HAP-1 (cell line): ENCODE results near the gene BARHL2.
A peak's percentile ranks its signal among the peaks of the same experiment; 100 is the strongest.

Experiments
- DNase-seq, 2 experiments: peaks; one replicate each; pipeline ENCODE4 v3.0.0-alpha.2; 2016 to 2020; ENCODE audit warnings: low spot score in 2 of 2
- H3K27me3 ChIP-seq: fragments of 250-450 bp; sonication (Bioruptor Pico); 2 replicates; pipeline ENCODE4 v1.5.1; 2020; ENCODE audit warnings: low read depth, mild to moderate bottlenecking, moderate library complexity
- H3K36me3 ChIP-seq: fragments of 250-450 bp; sonication (Bioruptor Pico); replicated peaks from 2 replicates; pipeline ENCODE4 v1.5.1; 2020; ENCODE audit warnings: mild to moderate bottlenecking
- H3K4me1 ChIP-seq: fragments of 250-450 bp; sonication (Bioruptor Pico); 2 replicates; pipeline ENCODE4 v1.5.1; 2020; ENCODE audit warnings: mild to moderate bottlenecking
- H3K4me3 ChIP-seq: fragments of 250-450 bp; sonication (Bioruptor Pico); 2 replicates; pipeline ENCODE4 v1.5.1; 2020; ENCODE audit warnings: mild to moderate bottlenecking, moderate library complexity
- H3K9me3 ChIP-seq: fragments of 250-450 bp; sonication (Bioruptor Pico); 2 replicates; pipeline ENCODE4 v1.5.1; 2020; ENCODE audit warnings: mild to moderate bottlenecking, moderate library complexity
- in situ Hi-C: fragments of 300-500 bp; cut with MboI; formaldehyde crosslinking; loops from 3 replicates; pipeline ENCODE4 v1.14.3; 2020; ENCODE audit warnings: low sequenced_read_pairs, inconsistent platforms, mixed read lengths

Gene BARHL2

GRCh38 chr1:90728502-90729287, 11.6 kb upstream of the BARHL2 start:
- no peaks in the 10 kb centered on the region for H3K36me3 ChIP-seq
- H3K4me1 ChIP-seq, result peaks cover 15% of the 10 kb centered on the region
- H3K4me3 ChIP-seq, result no peak overlapping the region
- H3K9me3 ChIP-seq, result no peaks in the 10 kb centered on the region
- no peak for DNase-seq
- in situ Hi-C loops, result no loop called here
- peaks cover 18% of the 10 kb centered on the region for H3K27me3 ChIP-seq

- in situ Hi-C loops, result no loop called here
- Histone ChIP-seq H3K4me1 (peaks cover 15% of the 10 kb centered on the region), H3K9me3 (no peaks in the 10 kb centered on the region), H3K36me3 (no peaks in the 10 kb centered on the region), H3K27me3 (peaks cover 12% of the 10 kb centered on the region), H3K4me3 (no peak overlapping the region)
- DNase-seq, result no peak
Measured at GRCh38 chr1:90727917-90728501, 10.9 kb upstream of the BARHL2 start.

GRCh38 chr1:90726986-90727480, 9.9 kb upstream of the BARHL2 start:
- Histone ChIP-seq H3K27me3 (peaks cover 9% of the 10 kb centered on the region), H3K36me3 (no peaks in the 10 kb centered on the region), H3K4me3 (no peak overlapping the region), H3K9me3 (no peaks in the 10 kb centered on the region), H3K4me1 (peaks cover 15% of the 10 kb centered on the region)
- DNase-seq, result no peak
- in situ Hi-C loops, result no loop called here

GRCh38 chr1:90726425-90726985, 9.4 kb upstream of the BARHL2 start:
- Histone ChIP-seq H3K9me3 (no peaks in the 10 kb centered on the region), H3K36me3 (no peaks in the 10 kb centered on the region), H3K4me3 (no peak overlapping the region), H3K4me1 (peaks cover 15% of the 10 kb centered on the region), H3K27me3 (peaks cover 7% of the 10 kb centered on the region)
- in situ Hi-C loops, result no loop called here
- DNase-seq, result no peak

GRCh38 chr1:90725657-90726424, 8.7 kb upstream of the BARHL2 start:
- in situ Hi-C loops, result no loop called here
- H3K27me3 ChIP-seq, result peaks cover under 1% of the 10 kb centered on the region; the same call in 1 of the 2 replicates
- no peaks in the 10 kb centered on the region for H3K36me3 ChIP-seq
- H3K9me3 ChIP-seq, result no peaks in the 10 kb centered on the region
- peaks cover 15% of the 10 kb centered on the region for H3K4me1 ChIP-seq
- DNase-seq, result no peak
- H3K4me3 ChIP-seq, result no peak overlapping the region

- H3K4me3 ChIP-seq, result no peak overlapping the region
- H3K27me3 ChIP-seq, result no peaks in the 10 kb centered on the region
Measured at GRCh38 chr1:90724926-90725656, 8.0 kb upstream of the BARHL2 start.

GRCh38 chr1:90724361-90724760, 7.3 kb upstream of the BARHL2 start:
- in situ Hi-C loops, result loop anchor here (25.0 kb wide), 2 partner anchors 238 to 438 kb away; no protein-coding TSS in a partner anchor
- no peaks in the 10 kb centered on the region for H3K36me3 ChIP-seq
- peaks cover 12% of the 10 kb centered on the region for H3K4me1 ChIP-seq

More at GRCh38 chr1:90724926-90725656, 8.0 kb upstream of the BARHL2 start:
- in situ Hi-C loops, result loop anchor here (25.0 kb wide), 2 partner anchors 237 to 437 kb away; no protein-coding TSS in a partner anchor
- Histone ChIP-seq H3K36me3 (no peaks in the 10 kb centered on the region), H3K9me3 (no peaks in the 10 kb centered on the region), H3K4me1 (peaks cover 14% of the 10 kb centered on the region)
- DNase-seq, result no peak

GRCh38 chr1:90723590-90724108, 6.5 kb upstream of the BARHL2 start:
- Histone ChIP-seq H3K9me3 (no peaks in the 10 kb centered on the region), H3K27me3 (no peaks in the 10 kb centered on the region), H3K4me1 (peaks cover 9% of the 10 kb centered on the region), H3K4me3 (no peak overlapping the region), H3K36me3 (no peaks in the 10 kb centered on the region)
- DNase-seq, result peak in 1 of 2 experiments; percentile 40
- in situ Hi-C loops, result loop anchor here (25.0 kb wide), 2 partner anchors 239 to 439 kb away; no protein-coding TSS in a partner anchor

More at GRCh38 chr1:90724361-90724760, 7.3 kb upstream of the BARHL2 start:
- no peak overlapping the region for H3K4me3 ChIP-seq
- H3K9me3 ChIP-seq, result no peaks in the 10 kb centered on the region
- no peaks in the 10 kb centered on the region for H3K27me3 ChIP-seq
- no peak for DNase-seq

GRCh38 chr1:90722874-90723589, 5.9 kb upstream of the BARHL2 start:
- no peak for DNase-seq
- Histone ChIP-seq H3K27me3 (no peaks in the 10 kb centered on the region), H3K4me3 (no peak overlapping the region), H3K4me1 (peaks cover 3% of the 10 kb centered on the region), H3K9me3 (no peaks in the 10 kb centered on the region), H3K36me3 (no peaks in the 10 kb centered on the region)
- in situ Hi-C loops, result loop anchor here (25.0 kb wide), 2 partner anchors 239 to 439 kb away; no protein-coding TSS in a partner anchor

GRCh38 chr1:90721210-90722194, 4.4 kb upstream of the BARHL2 start:
- no peaks in the 10 kb centered on the region; the same call in 1 of the 2 replicates for H3K4me1 ChIP-seq
- H3K4me3 ChIP-seq, result no peak overlapping the region
- in situ Hi-C loops, result loop anchor here (25.0 kb wide), 2 partner anchors 241 to 441 kb away; no protein-coding TSS in a partner anchor
- H3K27me3 ChIP-seq, result peaks cover 7% of the 10 kb centered on the region; the same call in 1 of the 2 replicates
- DNase-seq, result peak; percentile 83 to 85
- H3K36me3 ChIP-seq, result no peaks in the 10 kb centered on the region
- H3K9me3 ChIP-seq, result no peaks in the 10 kb centered on the region

- H3K4me3 ChIP-seq, result no peak overlapping the region
- H3K27me3 ChIP-seq, result peaks cover 20% of the 10 kb centered on the region
- H3K36me3 ChIP-seq, result no peaks in the 10 kb centered on the region
- in situ Hi-C loops, result loop anchor here (25.0 kb wide), 2 partner anchors 242 to 442 kb away; no protein-coding TSS in a partner anchor
- H3K9me3 ChIP-seq, result no peaks in the 10 kb centered on the region
- H3K4me1 ChIP-seq, result no peaks in the 10 kb centered on the region; the same call in 1 of the 2 replicates
- DNase-seq, result no peak
Measured at GRCh38 chr1:90720145-90720636, 3.1 kb upstream of the BARHL2 start.
